HEK293T (cell line): ENCODE results near the gene FANCG.

ENCODE experiments used
- ARNT ChIP-seq: fragments of 450-650 bp; IDR thresholded peaks from 2 replicates; pipeline ENCODE4 v1.6.1; 2017; ENCODE audit warnings: mild to moderate bottlenecking
- ELF4 ChIP-seq: fragments of 450-650 bp; IDR thresholded peaks from 2 replicates; pipeline ENCODE4 v1.6.1; 2017; ENCODE audit warnings: antibody characterized with exemption
- FOXK2 ChIP-seq: fragments of 450-650 bp; IDR thresholded peaks from 2 replicates; pipeline ENCODE4 v1.6.1; 2016; ENCODE audit warnings: mild to moderate bottlenecking
- FOXM1 ChIP-seq: fragments of 450-650 bp; IDR thresholded peaks from 2 replicates; pipeline ENCODE4 v1.6.1; 2017; ENCODE audit warnings: mild to moderate bottlenecking, borderline replicate concordance
- SP1 ChIP-seq: fragments of 450-650 bp; IDR thresholded peaks from 2 replicates; pipeline ENCODE4 v1.6.1; 2017
- TARDBP ChIP-seq: fragments of 450-650 bp; IDR thresholded peaks from 2 replicates; pipeline ENCODE4 v1.6.1; 2016

DNA sequence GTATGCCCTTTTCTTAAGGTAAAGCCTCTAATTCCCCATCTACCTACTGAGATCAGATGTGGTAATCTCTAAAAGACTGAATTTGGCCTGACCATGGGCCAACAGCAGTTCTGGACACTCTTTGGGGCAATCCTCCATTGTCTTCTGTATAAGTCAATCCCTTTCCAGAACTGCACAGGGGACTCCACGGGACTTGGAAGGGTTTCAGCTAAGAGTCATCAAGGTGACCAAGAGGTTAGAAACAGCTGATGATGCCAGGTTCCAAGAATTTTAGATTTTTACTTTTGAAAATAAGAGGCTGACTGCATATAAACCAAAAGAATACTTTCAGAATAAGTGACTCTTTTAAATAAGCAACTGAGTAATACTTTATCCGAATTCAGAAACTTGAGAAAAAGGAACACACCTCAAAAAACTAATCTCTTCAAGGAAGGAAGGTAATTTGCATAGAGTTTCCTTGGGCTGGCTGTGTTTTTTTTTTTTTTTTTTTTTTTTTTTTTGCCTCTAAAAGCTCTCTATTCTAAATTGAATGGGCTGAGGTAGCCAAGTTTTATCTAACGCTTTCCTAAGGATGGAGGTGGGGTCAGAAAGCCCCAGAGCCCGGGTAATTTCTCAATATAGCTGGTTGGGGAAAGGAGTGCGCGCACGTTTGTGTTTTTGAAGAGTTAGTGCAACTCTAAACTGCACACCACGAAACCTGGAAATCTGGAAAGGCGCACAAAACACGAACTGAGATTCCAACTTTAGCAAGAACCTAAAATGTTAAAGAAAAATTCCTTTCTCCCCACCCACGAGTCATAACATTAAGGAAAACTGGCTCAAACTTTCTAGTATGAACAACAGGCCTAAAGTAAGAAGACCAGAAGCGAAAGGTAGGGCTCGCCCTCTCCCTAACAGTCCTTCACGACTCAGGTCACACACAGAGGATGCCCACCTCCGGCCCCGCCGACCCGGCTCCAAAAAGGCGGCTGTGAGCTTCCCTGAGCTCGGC is 8.6 kb downstream of the FANCG start:
- no peak for TF ChIP-seq SP1
- TF ChIP-seq TARDBP: no peak
- no peak for TF ChIP-seq FOXM1
- TF ChIP-seq ARNT: no peak
- TF ChIP-seq ELF4: no peak
- no peak for TF ChIP-seq FOXK2
